IMR-90 (cell line): ENCODE results near the gene ZNF521. TPM values are rescaled to one million over a fixed set of nuclear protein-coding genes. Genes with fewer than 3 reads are reported as not detected.
A peak's percentile ranks its signal among the peaks of the same experiment; 100 is the strongest.

Experiments
- ATAC-seq: fragments of 200-7000 bp; cut with Tn5 transposase; 2 replicates; pipeline ENCODE4 v1.9.1; 2020; ENCODE audit warnings: low read depth, mild to moderate bottlenecking, moderate library complexity
- BruUV-seq: library from RNA; stranded (reverse); fragments of 400-500 nt; replicated peaks from 2 replicates; lab custom pipeline; 2021; lab: Mats Ljungman, UMichigan
- CTCF ChIA-PET: fragments of 300-600 bp; formaldehyde crosslinking; extraction: SDS; loops from one replicate; lab custom pipeline; 2021; ENCODE audit warnings: antibody characterized with exemption; lab: Yijun Ruan, JAX
- POLR2A ChIA-PET: fragments of 300-600 bp; sonication (Branson Sonifier 250); formaldehyde crosslinking; loops from one replicate; lab custom pipeline; 2022; ENCODE audit warnings: antibody characterized with exemption; ENCODE audit not compliant: unreplicated experiment; lab: Charles Lee
- DNase-seq: peaks from one replicate; pipeline ENCODE4 v3.0.0; 2013
- H2AFZ ChIP-seq: replicated peaks from 2 replicates; pipeline ENCODE3; 2013; ENCODE audit warnings: low read length, mild to moderate bottlenecking; ENCODE audit not compliant: poor library complexity
- H2AK5ac ChIP-seq: 2 replicates; pipeline ENCODE4 v1.6.1; 2013; ENCODE audit warnings: low read depth, low read length, inconsistent platforms
- H2AK9ac ChIP-seq: replicated peaks from 2 replicates; pipeline ENCODE3; 2013; ENCODE audit warnings: mild to moderate bottlenecking, low read depth, low read length, moderate library complexity; ENCODE audit not compliant: poor library complexity
- H2BK120ac ChIP-seq: 2 replicates; pipeline ENCODE4 v1.6.1; 2013; ENCODE audit warnings: low read depth, low read length, inconsistent platforms
- H2BK15ac ChIP-seq: 3 replicates; pipeline ENCODE4 v1.6.1; 2013; ENCODE audit warnings: low read depth, low read length, inconsistent platforms
- H2BK20ac ChIP-seq: 2 replicates; pipeline ENCODE4 v1.6.1; 2013; ENCODE audit warnings: low read depth, mild to moderate bottlenecking, inconsistent platforms, low read length, moderate library complexity
- H2BK5ac ChIP-seq: 2 replicates; pipeline ENCODE4 v1.6.1; 2013; ENCODE audit warnings: mild to moderate bottlenecking, low read depth, low read length, inconsistent platforms; ENCODE audit not compliant: poor library complexity, severe bottlenecking
- H3K14ac ChIP-seq: replicated peaks from 2 replicates; pipeline ENCODE4 v1.6.1; 2013; ENCODE audit warnings: low read depth, low read length, inconsistent platforms
- H3K18ac ChIP-seq: 2 replicates; pipeline ENCODE4 v1.6.1; 2013; ENCODE audit warnings: low read depth, low read length, control low read depth
- H3K23ac ChIP-seq: 2 replicates; pipeline ENCODE4 v1.6.1; 2013; ENCODE audit warnings: low read depth, low read length, inconsistent platforms
- H3K27ac ChIP-seq: 2 replicates; pipeline ENCODE4 v1.5.1; 2013; ENCODE audit warnings: mild to moderate bottlenecking, control low read depth, low read length; ENCODE audit not compliant: insufficient read depth
- H3K27me3 ChIP-seq: 2 replicates; pipeline ENCODE4 v1.6.1; 2013; ENCODE audit warnings: low read length; ENCODE audit not compliant: control insufficient read depth, insufficient read depth
- H3K36me3 ChIP-seq: 2 replicates; pipeline ENCODE4 v1.6.1; 2013; ENCODE audit warnings: low read length, mixed read lengths; ENCODE audit not compliant: control insufficient read depth, insufficient read depth
- H3K4ac ChIP-seq: 2 replicates; pipeline ENCODE4 v1.6.1; 2013; ENCODE audit warnings: low read depth, low read length, inconsistent platforms
- H3K4me1 ChIP-seq: 2 replicates; pipeline ENCODE4 v1.6.1; 2013; ENCODE audit warnings: low read length, mixed read lengths; ENCODE audit not compliant: control insufficient read depth, insufficient read depth
- H3K4me2 ChIP-seq: 2 replicates; pipeline ENCODE4 v1.6.1; 2013; ENCODE audit warnings: low read depth, mild to moderate bottlenecking, control low read depth, low read length, moderate library complexity
- H3K4me3 ChIP-seq: 2 replicates; pipeline ENCODE4 v1.5.1; 2013; ENCODE audit warnings: low read depth, mild to moderate bottlenecking, control low read depth, low read length, moderate library complexity; ENCODE audit not compliant: insufficient read depth
- H3K56ac ChIP-seq: 2 replicates; pipeline ENCODE4 v1.6.1; 2013; ENCODE audit warnings: low read length, inconsistent platforms; ENCODE audit not compliant: insufficient read depth; ENCODE audit errors: extremely low read depth
- H3K79me1 ChIP-seq, 2 experiments: 2 replicates each; pipeline ENCODE4 v1.6.1; 2013; ENCODE audit warnings: low read length in 2 of 2, inconsistent platforms in 1 of 2, low read depth in 1 of 2
- H3K9ac ChIP-seq: 2 replicates; pipeline ENCODE4 v1.6.1; 2013; ENCODE audit warnings: low read depth, low read length, control low read depth
- H3K9me1 ChIP-seq: 2 replicates; pipeline ENCODE4 v1.6.1; 2013; ENCODE audit warnings: low read length, inconsistent platforms; ENCODE audit not compliant: insufficient read depth
- H3K9me3 ChIP-seq: 2 replicates; pipeline ENCODE4 v1.6.1; 2013; ENCODE audit warnings: low read length; ENCODE audit not compliant: control insufficient read depth, insufficient read depth
- H4K20me1 ChIP-seq: 2 replicates; pipeline ENCODE4 v1.6.1; 2013; ENCODE audit warnings: low read length, inconsistent platforms; ENCODE audit not compliant: insufficient read depth
- H4K5ac ChIP-seq: 2 replicates; pipeline ENCODE4 v1.6.1; 2013; ENCODE audit warnings: mild to moderate bottlenecking, low read depth, low read length, control low read depth
- H4K8ac ChIP-seq, 2 experiments: 2 replicates each; pipeline ENCODE4 v1.6.1; 2013; ENCODE audit warnings: low read depth in 2 of 2, low read length in 2 of 2, control low read depth in 1 of 2, inconsistent platforms in 1 of 2
- H4K91ac ChIP-seq: 2 replicates; pipeline ENCODE4 v1.6.1; 2013; ENCODE audit warnings: low read depth, low read length, inconsistent platforms; ENCODE audit not compliant: insufficient read depth
- POLR2A ChIP-seq: IDR thresholded peaks from 2 replicates; pipeline ENCODE4 v1.6.1; 2012; ENCODE audit warnings: mild to moderate bottlenecking, low read depth, low read length
- RAD21 ChIP-seq: IDR thresholded peaks from 2 replicates; pipeline ENCODE4 v1.6.1; 2012; ENCODE audit warnings: low read length, improper control_type of control experiment
- WGBS, 2 experiments: methylation state at CpG; one replicate each; pipeline versions ENCODE4 v1.1.5 to v1.1.7; 2013; ENCODE audit warnings: missing lambda C conversion rate in 2 of 2; ENCODE audit not compliant: insufficient read length in 1 of 2; ENCODE audit errors: extremely low coverage in 2 of 2; 5-methylcytosine and 5-hydroxymethylcytosine counted together
- dilution Hi-C: fragments of 300-500 bp; cut with HindIII; formaldehyde crosslinking; loops from one replicate; pipeline ENCODE4 v1.14.3; 2018; ENCODE audit warnings: low sequenced_read_pairs; ENCODE audit not compliant: unreplicated experiment
- in situ Hi-C: fragments of 300-500 bp; cut with MboI; formaldehyde crosslinking; loops from 3 replicates; pipeline ENCODE4 v1.14.3; 2019; ENCODE audit warnings: low sequenced_read_pairs, inconsistent platforms, mixed read lengths
- intact Hi-C: fragments of 100-400 bp; cut with micrococcal nuclease; formaldehyde crosslinking; loops from 2 replicates; pipeline ENCODE4 v1.10.0; 2022
- polyA plus RNA-seq, 3 experiments: library from polyadenylated mRNA; depleted of rRNA; stranded (reverse); fragments of >200 nt; gene quantifications; 2 replicates each; pipeline ENCODE4 v1.2.3, GENCODE V29; 2012; ENCODE audit warnings: low replicate concordance in 1 of 3
- total RNA-seq: library from RNA; depleted of rRNA; stranded (reverse); fragments of >200 nt; gene quantifications from 2 replicates; pipeline ENCODE4 v1.2.3, GENCODE V29; 2012
- TF ChIP-seq, protein P1 (sequence below): fragments of 150-350 bp; IDR thresholded peaks from 2 replicates; pipeline ENCODE4 v1.6.1; 2017; ENCODE audit warnings: mild to moderate bottlenecking, antibody characterized with exemption, low read length, low read depth

Gene ZNF521
- total and polyA plus RNA-seq, 2 of the 4 experiments (the other 2 are of a cell fraction): 21.5 to 59.3 TPM

DNA sequence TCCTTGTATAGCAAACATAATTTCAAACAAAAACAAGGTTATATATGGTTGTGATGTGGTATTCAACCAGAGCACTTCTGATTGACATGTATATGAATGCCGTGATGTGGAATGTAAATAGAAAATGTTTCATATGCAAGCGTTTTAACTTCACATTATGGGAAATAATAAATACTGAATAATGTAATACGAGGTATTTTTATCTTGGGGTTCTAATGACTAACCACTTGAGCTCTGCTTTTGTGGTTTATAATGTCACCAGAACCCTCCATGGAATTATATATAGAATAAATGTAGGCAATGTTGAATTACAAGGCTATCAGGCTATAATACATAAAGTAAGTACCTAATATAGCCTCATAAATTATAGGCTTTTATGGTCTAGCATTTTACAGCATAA lies 72.4 kb downstream of the ZNF521 start:
- 0 out of 2 replicates have a peak overlapping the region, but pooled peaks have one; percentile 7 for H3K23ac ChIP-seq
- no peak overlapping the region; the same call in 1 of the 2 replicates for H3K56ac ChIP-seq
- no peak overlapping the region for H2BK20ac ChIP-seq
- ChIA-PET POLR2A (no interaction called here), CTCF (interaction anchor here (1.0 kb wide), 1 partner anchor 28 kb away, joined by 4 read pairs; no protein-coding TSS in a partner anchor)
- H2BK5ac ChIP-seq: peak overlapping the region; percentile 70
- no peak overlapping the region for H3K18ac ChIP-seq
- H3K27me3 ChIP-seq: no peaks in the 10 kb centered on the region
- peaks cover 8% of the 10 kb centered on the region for H3K4me1 ChIP-seq
- dilution Hi-C loops (no loop called here), intact Hi-C loops (no loop called here), in situ Hi-C loops (no loop called here)
- no TSS peak for BruUV-seq
- no peak overlapping the region; the same call in 1 of the 2 replicates for H3K4ac ChIP-seq
- H4K5ac ChIP-seq: no peak overlapping the region
- no peak overlapping the region for H2BK15ac ChIP-seq
- H3K4me3 ChIP-seq: no peak overlapping the region
- TF ChIP-seq POLR2A (no peak), RAD21 (no peak)
- TF ChIP-seq, protein P1, sequence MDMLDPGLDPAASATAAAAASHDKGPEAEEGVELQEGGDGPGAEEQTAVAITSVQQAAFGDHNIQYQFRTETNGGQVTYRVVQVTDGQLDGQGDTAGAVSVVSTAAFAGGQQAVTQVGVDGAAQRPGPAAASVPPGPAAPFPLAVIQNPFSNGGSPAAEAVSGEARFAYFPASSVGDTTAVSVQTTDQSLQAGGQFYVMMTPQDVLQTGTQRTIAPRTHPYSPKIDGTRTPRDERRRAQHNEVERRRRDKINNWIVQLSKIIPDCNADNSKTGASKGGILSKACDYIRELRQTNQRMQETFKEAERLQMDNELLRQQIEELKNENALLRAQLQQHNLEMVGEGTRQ: no peak
- H3K36me3 ChIP-seq: peaks cover 1% of the 10 kb centered on the region; the same call in 1 of the 2 replicates
- H3K4me2 ChIP-seq: peak overlapping the region; percentile 79; the same call in 1 of the 2 replicates
- H3K27ac ChIP-seq: no peak overlapping the region
- ATAC-seq: peak; percentile 67
- peaks cover 4% of the 10 kb centered on the region for H3K9me1 ChIP-seq
- peak; percentile 60 for DNase-seq
- no peak overlapping the region; the same call in 1 of the 2 replicates for H3K14ac ChIP-seq
- H4K91ac ChIP-seq: no peak overlapping the region
- H3K9me3 ChIP-seq: no peaks in the 10 kb centered on the region
- H3K79me1 ChIP-seq: peaks cover 15 to 42% of the 10 kb centered on the region in 2 experiments
- H4K8ac ChIP-seq: no peak overlapping the region; a peak in 1 of 4 replicates
- H3K9ac ChIP-seq: no peak overlapping the region
- H2AK9ac ChIP-seq: no peak overlapping the region
- peak overlapping the region; percentile 1; the same call in 1 of the 2 replicates for H2BK120ac ChIP-seq
- no peak overlapping the region for H2AK5ac ChIP-seq
- H2AFZ ChIP-seq: no peak overlapping the region
- WGBS, 2 experiments: no CpG with 5 or more reads among the region's 3 CpGs
- H4K20me1 ChIP-seq: peaks cover 8% of the 10 kb centered on the region; the same call in 1 of the 2 replicates
